ENCODE results near the gene ZNF154. TPM values are rescaled to one million over a fixed set of nuclear protein-coding genes. Genes with fewer than 3 reads are reported as not detected.
A peak's percentile ranks its signal among the peaks of the same experiment; 100 is the strongest.
"Not testable (repeated sequence)": the region's sequence is repeated elsewhere in the genome, so short reads cannot be mapped to it uniquely, and the experiment has no call there.

The ZNF154 gene
- polyA plus RNA-seq (ENCODE audit: insufficient read length): 8.3 TPM

- peak; percentile 60 for DNase-seq
These were observed at the start of gene ZNF154 for GRCh38 chr19:57708641-57709361. ZNF154 (minus strand) TSS chr19:57709204; CDS start chr19:57708971, 233 bp downstream.

- no peak for DNase-seq
These were observed 48.9 kb upstream of the ZNF154 start for GRCh38 chr19:57757941-57758340.

- DNase-seq: no peak
These were observed 46.0 kb upstream of the ZNF154 start for GRCh38 chr19:57755031-57755430.

GRCh38 chr19:57754091-57754673 lies 45.2 kb upstream of the ZNF154 start:
- DNase-seq: no peak

GRCh38 chr19:57748029-57748428 lies 39.0 kb upstream of the ZNF154 start:
- DNase-seq: no peak

- DNase-seq: no peak
These were observed 38.4 kb upstream of the ZNF154 start for GRCh38 chr19:57747472-57747807.

GRCh38 chr19:57746580-57747471 lies 37.8 kb upstream of the ZNF154 start, which contains the start of gene ZNF776:
ZNF776 (plus strand) TSS chr19:57746815; CDS start chr19:57747059, 244 bp downstream.
- DNase-seq: peak; percentile 91

- DNase-seq: not testable (repeated sequence)
These were observed 29.8 kb upstream of the ZNF154 start for GRCh38 chr19:57738770-57739169.

GRCh38 chr19:57738320-57738719 lies 29.3 kb upstream of the ZNF154 start:
- DNase-seq: not testable (repeated sequence)

GRCh38 chr19:57720878-57721277 lies 11.9 kb upstream of the ZNF154 start:
- DNase-seq: no peak

GRCh38 chr19:57719901-57720519 lies 11.0 kb upstream of the ZNF154 start:
- no peak for DNase-seq

GRCh38 chr19:57719424-57719823 lies 10.4 kb upstream of the ZNF154 start:
- no peak for DNase-seq

GRCh38 chr19:57712222-57712621 lies 3.2 kb upstream of the ZNF154 start:
- no peak for DNase-seq

GRCh38 chr19:57709616-57710015 lies 612 bp upstream of the ZNF154 start:
- no peak for DNase-seq

GRCh38 chr19:57706346-57706745 lies 2.7 kb downstream of the ZNF154 start:
- no peak for DNase-seq

GRCh38 chr19:57701625-57702024 lies 7.4 kb downstream of the ZNF154 start:
- no peak for DNase-seq

GRCh38 chr19:57689750-57690149 lies 19.3 kb downstream of the ZNF154 start:
- no peak for DNase-seq

- DNase-seq: no peak
These were observed 20.8 kb downstream of the ZNF154 start for GRCh38 chr19:57688011-57688763.

- DNase-seq: no peak
These were observed 21.5 kb downstream of the ZNF154 start for GRCh38 chr19:57687363-57688010.

GRCh38 chr19:57686727-57687126 lies 22.3 kb downstream of the ZNF154 start:
- no peak for DNase-seq

GRCh38 chr19:57682226-57682766 lies 26.7 kb downstream of the ZNF154 start:
- no peak for DNase-seq
